Activated CD4-positive, alpha-beta T cell treated with anti-CD3 and anti-CD28 coated beads, Interleukin-2, amount 10 ng/mL, durations not matched to agents 24 days and 14 days (primary cell): ENCODE measurements around the gene CENPP. TPM values are rescaled to one million over a fixed set of nuclear protein-coding genes. Genes with fewer than 3 reads are reported as not detected.
"Not testable (repeated sequence)": the region's sequence is repeated elsewhere in the genome, so short reads cannot be mapped to it uniquely, and the experiment has no call there.

ENCODE experiments used
- DNase-seq: peaks from one replicate; pipeline ENCODE4 v3.0.0; 2022
- H3K27ac Mint-ChIP-seq: one replicate; pipeline ENCODE4 v1.8.0; 2022; ENCODE audit warnings: mild to moderate bottlenecking, mixed read lengths
- H3K27me3 Mint-ChIP-seq: one replicate; pipeline ENCODE4 v1.8.0; 2022; ENCODE audit warnings: mixed read lengths
- H3K36me3 Mint-ChIP-seq: one replicate; pipeline ENCODE4 v1.8.0; 2022; ENCODE audit warnings: low read depth, mild to moderate bottlenecking, mixed read lengths
- H3K4me1 Mint-ChIP-seq: one replicate; pipeline ENCODE4 v1.8.0; 2021; ENCODE audit warnings: mixed read lengths
- H3K4me3 Mint-ChIP-seq: one replicate; pipeline ENCODE4 v1.8.0; 2022; ENCODE audit warnings: mild to moderate bottlenecking, moderate library complexity, mixed read lengths
- H3K9me3 Mint-ChIP-seq: one replicate; pipeline ENCODE4 v1.8.0; 2021; ENCODE audit warnings: mixed read lengths
- intact Hi-C: fragments of 100-400 bp; cut with micrococcal nuclease; formaldehyde crosslinking; loops from one replicate; pipeline ENCODE4 v1.15.1; 2023
- total RNA-seq: library from RNA; stranded (reverse); gene quantifications from 2 replicates; pipeline ENCODE4 v1.2.3, GENCODE V29; 2022

Gene CENPP
- total RNA-seq, 1 donor from 2014 or later, result 27.5 TPM

GRCh38 chr9:92561374-92562330, 235.9 kb downstream of the CENPP start:
- Mint-ChIP-seq H3K4me3 (no peak overlapping the region), H3K27ac (no peak overlapping the region), H3K36me3 (no peaks in the 10 kb centered on the region), H3K4me1 (no peaks in the 10 kb centered on the region), H3K9me3 (no peaks in the 10 kb centered on the region), H3K27me3 (no peaks in the 10 kb centered on the region)
- DNase-seq, result no peak
- intact Hi-C loops, result no loop called here

- no peaks in the 10 kb centered on the region for H3K27me3 Mint-ChIP-seq
Measured at GRCh38 chr9:92562461-92562967, 236.8 kb downstream of the CENPP start.

GRCh38 chr9:92563116-92564100, 237.7 kb downstream of the CENPP start:
- no peaks in the 10 kb centered on the region for H3K36me3 Mint-ChIP-seq
- H3K4me3 Mint-ChIP-seq, result no peak overlapping the region
- H3K4me1 Mint-ChIP-seq, result no peaks in the 10 kb centered on the region
- no peaks in the 10 kb centered on the region for H3K9me3 Mint-ChIP-seq
- no peak for DNase-seq
- no peak overlapping the region for H3K27ac Mint-ChIP-seq
- intact Hi-C loops, result no loop called here
- H3K27me3 Mint-ChIP-seq, result no peaks in the 10 kb centered on the region

More at GRCh38 chr9:92562461-92562967, 236.8 kb downstream of the CENPP start:
- H3K9me3 Mint-ChIP-seq, result no peaks in the 10 kb centered on the region
- no peaks in the 10 kb centered on the region for H3K36me3 Mint-ChIP-seq
- H3K27ac Mint-ChIP-seq, result no peak overlapping the region
- intact Hi-C loops, result no loop called here
- H3K4me3 Mint-ChIP-seq, result no peak overlapping the region
- no peaks in the 10 kb centered on the region for H3K4me1 Mint-ChIP-seq
- no peak for DNase-seq

GRCh38 chr9:92564504-92564903, 238.8 kb downstream of the CENPP start:
- Mint-ChIP-seq H3K27ac (no peak overlapping the region), H3K36me3 (no peaks in the 10 kb centered on the region), H3K4me1 (no peaks in the 10 kb centered on the region), H3K9me3 (no peaks in the 10 kb centered on the region), H3K27me3 (peaks cover 2% of the 10 kb centered on the region), H3K4me3 (no peak overlapping the region)
- no peak for DNase-seq
- intact Hi-C loops, result no loop called here

GRCh38 chr9:92564982-92565381, 239.2 kb downstream of the CENPP start:
- Mint-ChIP-seq H3K27ac (no peak overlapping the region), H3K9me3 (no peaks in the 10 kb centered on the region), H3K36me3 (no peaks in the 10 kb centered on the region), H3K27me3 (peaks cover 2% of the 10 kb centered on the region), H3K4me1 (no peaks in the 10 kb centered on the region), H3K4me3 (no peak overlapping the region)
- intact Hi-C loops, result no loop called here
- DNase-seq, result no peak

DNA sequence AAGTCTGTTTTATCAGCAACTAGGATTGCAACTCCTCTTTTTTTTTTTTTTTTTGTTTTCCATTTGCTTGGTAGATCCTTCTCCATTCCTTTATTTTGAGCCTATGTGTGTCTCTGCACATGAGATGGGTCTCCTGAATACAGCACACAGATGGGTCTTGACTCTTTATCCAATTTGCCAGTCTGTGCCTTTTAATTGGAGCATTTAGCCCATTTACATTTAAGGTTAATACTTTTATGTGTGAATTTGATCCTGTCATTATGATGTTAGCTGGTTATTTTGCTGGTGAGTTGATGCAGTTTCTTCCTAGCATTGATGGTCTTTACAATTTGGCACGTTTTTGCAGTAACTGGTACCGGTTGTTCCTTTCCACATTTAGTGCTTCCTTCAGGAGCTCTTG, 246.1 kb downstream of the CENPP start:
- intact Hi-C loops, DNase-seq, H3K27ac Mint-ChIP-seq, H3K4me3 Mint-ChIP-seq, H3K9me3 Mint-ChIP-seq, H3K27me3 Mint-ChIP-seq, H3K36me3 Mint-ChIP-seq, H3K4me1 Mint-ChIP-seq: not testable (repeated sequence)

- H3K4me1 Mint-ChIP-seq, intact Hi-C loops, H3K4me3 Mint-ChIP-seq, H3K27ac Mint-ChIP-seq, H3K9me3 Mint-ChIP-seq, H3K27me3 Mint-ChIP-seq, H3K36me3 Mint-ChIP-seq, DNase-seq: not testable (repeated sequence)
Measured at GRCh38 chr9:92573612-92574011, 247.9 kb downstream of the CENPP start.

- H3K27me3 Mint-ChIP-seq, result no peaks in the 10 kb centered on the region
- no peaks in the 10 kb centered on the region for H3K36me3 Mint-ChIP-seq
- H3K27ac Mint-ChIP-seq, result no peak overlapping the region
- peaks cover 4% of the 10 kb centered on the region for H3K9me3 Mint-ChIP-seq
- intact Hi-C loops, result no loop called here
- no peaks in the 10 kb centered on the region for H3K4me1 Mint-ChIP-seq
- no peak for DNase-seq
- H3K4me3 Mint-ChIP-seq, result no peak overlapping the region
Measured at GRCh38 chr9:92576175-92576574, 250.4 kb downstream of the CENPP start.

DNA sequence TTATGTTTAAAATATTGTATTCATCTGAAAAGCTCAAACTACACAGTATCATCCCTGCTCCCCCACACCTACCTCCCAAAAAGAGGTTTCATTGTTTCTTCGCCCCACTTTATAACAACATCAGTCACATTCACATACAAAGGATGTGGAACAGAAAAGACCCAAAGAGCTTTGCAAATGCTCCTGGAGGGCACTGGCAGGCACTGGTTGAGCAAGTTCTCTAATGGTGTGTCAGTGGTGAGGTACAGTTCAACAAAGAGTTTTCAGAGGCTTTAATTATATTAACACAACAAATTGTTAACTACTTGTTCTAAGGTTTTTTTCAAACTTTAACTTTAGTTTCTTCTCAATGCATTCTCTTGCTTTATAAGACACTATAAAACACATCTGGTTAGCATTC, 264.2 kb downstream of the CENPP start:
- intact Hi-C loops, result no loop called here

GRCh38 chr9:92590377-92590776, 264.6 kb downstream of the CENPP start:
- no peaks in the 10 kb centered on the region for H3K4me1 Mint-ChIP-seq
- H3K4me3 Mint-ChIP-seq, result no peak overlapping the region

More for the DNA sequence above, 264.2 kb downstream of the CENPP start:
- Mint-ChIP-seq H3K9me3 (peaks cover under 1% of the 10 kb centered on the region), H3K36me3 (no peaks in the 10 kb centered on the region), H3K27ac (no peak overlapping the region), H3K4me1 (no peaks in the 10 kb centered on the region), H3K4me3 (no peak overlapping the region), H3K27me3 (no peaks in the 10 kb centered on the region)
- DNase-seq, result no peak

GRCh38 chr9:92592537-92592936, 266.8 kb downstream of the CENPP start:
- no peak for DNase-seq
- no peaks in the 10 kb centered on the region for H3K36me3 Mint-ChIP-seq
- no peak overlapping the region for H3K27ac Mint-ChIP-seq
- H3K27me3 Mint-ChIP-seq, result no peaks in the 10 kb centered on the region
- intact Hi-C loops, result no loop called here
- H3K9me3 Mint-ChIP-seq, result no peaks in the 10 kb centered on the region
- no peaks in the 10 kb centered on the region for H3K4me1 Mint-ChIP-seq
- H3K4me3 Mint-ChIP-seq, result no peak overlapping the region

More at GRCh38 chr9:92590377-92590776, 264.6 kb downstream of the CENPP start:
- DNase-seq, result no peak
- Mint-ChIP-seq H3K36me3 (no peaks in the 10 kb centered on the region), H3K27ac (no peak overlapping the region), H3K27me3 (no peaks in the 10 kb centered on the region), H3K9me3 (no peaks in the 10 kb centered on the region)
- intact Hi-C loops, result no loop called here

DNA sequence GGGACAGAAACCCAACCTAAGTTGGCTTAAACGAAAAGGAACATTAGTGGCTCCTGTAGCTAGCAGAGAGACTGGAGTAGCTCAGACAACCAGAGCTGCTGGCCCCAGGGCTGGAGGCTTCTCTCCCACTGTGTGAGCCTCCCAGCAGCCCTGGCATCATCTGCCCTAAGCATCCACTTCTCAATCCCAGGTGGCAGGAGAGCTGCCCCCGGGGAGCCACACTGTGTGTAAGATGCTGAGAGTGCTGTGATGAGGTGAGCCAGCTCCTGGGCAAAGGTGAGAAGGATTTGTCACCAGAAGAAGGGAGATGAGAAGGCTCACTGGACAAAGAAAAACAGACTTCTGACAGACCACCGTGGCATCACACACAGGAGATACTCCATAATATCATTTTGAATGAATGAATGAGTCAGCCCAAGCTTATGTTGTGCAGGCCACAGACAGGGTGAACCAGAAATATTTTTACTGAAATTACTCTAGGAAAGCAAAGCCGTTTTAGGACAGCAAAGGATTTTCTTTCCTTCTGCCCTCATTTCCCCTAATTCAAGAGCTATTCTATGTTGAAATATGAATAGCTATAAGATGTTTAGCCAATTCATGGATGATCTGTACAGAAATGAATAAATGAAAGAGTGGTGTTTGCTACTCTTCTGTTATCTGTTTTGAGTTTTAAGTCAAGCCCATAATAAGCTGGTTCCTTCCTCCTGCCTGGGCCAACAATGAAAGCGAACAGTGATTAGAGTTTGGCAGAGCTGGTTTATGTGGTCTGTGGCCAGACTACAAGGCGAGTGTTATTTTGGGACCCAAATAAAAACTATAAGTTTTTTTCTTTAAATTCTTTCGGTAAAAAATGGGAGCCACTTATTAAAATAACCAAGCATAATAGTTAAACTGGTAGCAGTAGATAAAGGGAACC, 267.5 kb downstream of the CENPP start:
- Mint-ChIP-seq H3K4me3 (no peak overlapping the region), H3K36me3 (no peaks in the 10 kb centered on the region), H3K4me1 (no peaks in the 10 kb centered on the region), H3K27me3 (no peaks in the 10 kb centered on the region), H3K27ac (no peak overlapping the region), H3K9me3 (no peaks in the 10 kb centered on the region)
- peak; percentile 51 for DNase-seq
- intact Hi-C loops, result no loop called here

- H3K4me1 Mint-ChIP-seq, H3K4me3 Mint-ChIP-seq, H3K27me3 Mint-ChIP-seq, H3K9me3 Mint-ChIP-seq, DNase-seq, intact Hi-C loops, H3K27ac Mint-ChIP-seq, H3K36me3 Mint-ChIP-seq: not testable (repeated sequence)
Measured at GRCh38 chr9:92595075-92595474, 269.3 kb downstream of the CENPP start.
